ENCODE measurements around the gene MAP2K5. TPM values are rescaled to one million over a fixed set of nuclear protein-coding genes. Genes with fewer than 3 reads are reported as not detected.

Gene MAP2K5
- 10 to 100 TPM; 19.1 to 21.8 (median 21.1) TPM for polyA plus RNA-seq (ENCODE audit: insufficient read length in 4 of 4)

DNA sequence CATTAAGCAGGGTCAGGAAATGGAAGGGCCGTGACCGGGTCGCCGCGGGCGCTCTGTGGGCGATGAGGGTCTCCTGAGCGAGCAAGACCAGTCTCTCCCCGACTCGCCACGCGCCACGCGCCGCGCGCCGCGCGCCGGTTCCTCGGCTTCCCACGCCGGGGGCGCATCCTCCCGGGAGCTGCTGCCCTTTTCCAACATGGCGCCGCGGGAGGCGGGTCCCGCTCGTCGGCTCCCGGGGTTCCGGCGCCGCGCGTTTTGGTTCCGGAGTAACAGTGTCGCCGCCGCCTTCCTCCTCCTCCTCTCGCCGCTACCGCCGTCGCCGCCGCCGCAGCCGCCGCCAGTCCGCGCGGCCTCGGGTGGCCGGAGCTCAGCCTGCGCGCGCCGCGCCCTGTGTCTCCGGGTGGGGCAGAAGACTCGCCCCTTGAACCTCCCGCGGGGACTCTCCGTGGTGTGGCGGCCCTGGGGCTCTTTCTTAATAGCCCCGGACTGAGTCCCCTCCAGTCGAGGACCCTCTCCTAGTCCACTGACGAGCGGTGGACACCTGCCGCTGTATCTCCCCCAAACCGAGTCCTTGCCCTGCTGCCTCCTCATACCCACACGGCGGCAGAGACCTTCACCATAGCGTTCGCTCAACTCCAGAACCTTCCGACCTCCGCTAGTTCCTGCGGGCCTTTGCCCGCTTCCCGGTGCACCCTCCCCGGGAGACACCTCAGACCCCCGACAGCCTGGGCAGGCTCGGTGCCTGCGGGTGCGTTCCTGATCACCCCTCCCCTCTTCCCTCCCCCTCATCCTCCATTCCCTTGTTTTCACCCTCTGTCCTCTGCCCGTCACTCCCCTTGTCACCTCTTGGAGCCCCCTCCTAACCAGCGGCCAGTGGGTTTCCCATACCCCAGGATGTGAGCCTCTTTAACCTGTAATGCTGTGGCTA lies at the start of gene MAP2K5:
Gene MAP2K5, plus strand, starts transcription at position 284 of the 928 bp plus-strand sequence. Its CDS starts 633 bp downstream, at position 917.
- DNase-seq (ENCODE audit: low read depth in 4 of 4, low spot score in 3 of 4) = peak in 2 of 4 donors; percentile 50 to 61

DNA sequence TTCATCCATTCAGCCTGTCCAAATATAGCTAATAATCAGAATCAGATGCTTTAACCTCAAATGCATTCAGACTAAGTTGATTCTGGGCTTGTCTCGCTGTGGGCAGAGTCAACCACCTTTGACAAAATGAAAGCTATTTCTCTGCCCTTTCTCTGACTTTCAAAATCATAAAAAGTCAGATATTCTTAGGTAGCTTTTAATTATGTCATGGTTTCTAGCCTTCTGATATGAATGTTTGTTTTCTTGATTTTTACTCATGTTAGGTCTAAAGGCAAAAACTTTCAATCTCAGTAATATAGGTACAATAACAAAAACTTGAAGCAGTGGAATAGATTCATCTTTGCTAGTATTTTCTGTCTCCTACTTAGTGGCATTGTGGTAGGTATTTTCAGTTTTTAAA lies 46.9 kb upstream of the MAP2K5 start:
- no peak for DNase-seq (ENCODE audit: low read depth in 4 of 4, low spot score in 3 of 4)

DNA sequence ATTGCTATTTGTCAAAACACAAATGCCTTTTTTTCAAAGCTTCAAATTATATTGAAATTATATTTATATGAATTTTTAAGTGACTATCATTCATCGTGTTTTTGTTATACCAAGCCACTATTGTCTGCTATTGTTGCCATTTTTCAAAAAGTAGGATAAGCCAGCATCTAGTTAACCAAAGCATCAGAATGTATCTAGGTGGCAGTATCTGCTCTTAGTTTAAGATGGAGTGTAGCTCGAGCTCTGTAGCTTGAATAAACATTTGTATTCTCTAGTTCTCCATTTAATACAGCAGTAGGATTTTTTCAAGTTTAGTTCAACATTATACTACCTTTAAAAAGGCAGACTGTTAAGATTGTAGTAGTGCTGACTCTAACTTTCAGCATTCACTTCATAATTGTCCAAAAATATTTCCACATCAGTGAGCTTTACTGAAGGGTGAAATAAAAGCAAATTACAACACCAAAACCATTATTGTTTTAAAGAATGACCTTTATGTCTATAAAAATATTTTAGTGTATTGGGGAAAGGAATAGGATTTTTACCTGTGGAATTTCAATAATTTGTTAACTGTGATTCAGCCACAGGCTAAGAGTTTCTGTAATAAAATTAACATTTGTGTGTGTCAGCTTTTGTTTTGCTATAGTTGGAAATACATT lies 41.2 kb upstream of the MAP2K5 start:
- DNase-seq (ENCODE audit: low read depth in 4 of 4, low spot score in 3 of 4) = no peak

DNA sequence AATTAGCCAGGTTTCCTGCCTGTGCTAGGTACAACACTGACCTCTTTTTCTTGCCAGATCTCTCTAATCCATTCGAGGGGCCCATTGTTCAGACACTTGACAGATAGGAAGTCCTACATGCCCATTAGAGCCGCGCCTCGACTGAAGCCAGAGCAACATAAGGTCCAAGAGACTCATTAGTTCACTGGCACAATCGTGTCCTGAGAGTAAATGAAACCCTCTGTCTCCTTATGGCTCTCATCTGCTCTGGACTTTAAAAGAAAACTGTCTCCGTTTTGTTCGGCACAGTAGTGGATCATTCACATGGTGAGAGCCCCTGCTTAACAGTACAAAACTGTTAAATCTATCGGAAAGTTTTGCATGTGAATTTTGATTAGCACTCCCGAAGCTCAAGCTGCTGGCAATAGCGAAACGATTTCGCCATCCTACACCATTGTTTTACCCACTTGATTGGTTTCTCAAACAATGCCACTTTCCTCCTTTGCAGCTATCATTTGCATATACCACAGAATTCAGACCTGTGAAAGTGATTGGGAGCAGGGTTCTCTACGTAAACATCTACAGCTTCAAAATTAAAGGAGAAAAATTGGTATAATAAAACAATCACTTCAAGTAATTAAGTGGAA lies 40.6 kb upstream of the MAP2K5 start:
- DNase-seq (ENCODE audit: low read depth in 4 of 4, low spot score in 3 of 4) = no peak

DNA sequence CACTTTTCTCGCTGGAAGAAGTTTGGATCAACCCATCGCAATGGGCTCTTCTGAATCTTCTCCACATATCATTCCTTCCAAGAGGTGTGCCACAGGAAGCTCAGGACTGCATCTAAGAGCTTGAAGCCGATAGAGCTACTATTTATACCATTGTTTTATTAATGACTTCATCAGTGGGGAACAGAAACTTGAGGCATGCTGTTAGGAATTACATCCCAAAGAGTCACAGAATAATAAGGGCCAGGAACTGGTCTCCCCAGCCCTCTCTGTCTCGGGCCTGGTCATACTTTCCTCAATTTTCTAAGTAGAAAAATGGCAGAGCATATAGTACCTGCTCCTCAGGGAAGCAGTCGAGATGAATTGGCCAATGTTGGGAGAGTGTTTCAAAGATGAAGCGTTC lies 38.4 kb upstream of the MAP2K5 start:
- no peak for DNase-seq (ENCODE audit: low read depth in 4 of 4, low spot score in 3 of 4)

- no peak for DNase-seq (ENCODE audit: low read depth in 4 of 4, low spot score in 3 of 4)
These were observed 37.7 kb upstream of the MAP2K5 start for GRCh38 chr15:67504796-67505195.

DNA sequence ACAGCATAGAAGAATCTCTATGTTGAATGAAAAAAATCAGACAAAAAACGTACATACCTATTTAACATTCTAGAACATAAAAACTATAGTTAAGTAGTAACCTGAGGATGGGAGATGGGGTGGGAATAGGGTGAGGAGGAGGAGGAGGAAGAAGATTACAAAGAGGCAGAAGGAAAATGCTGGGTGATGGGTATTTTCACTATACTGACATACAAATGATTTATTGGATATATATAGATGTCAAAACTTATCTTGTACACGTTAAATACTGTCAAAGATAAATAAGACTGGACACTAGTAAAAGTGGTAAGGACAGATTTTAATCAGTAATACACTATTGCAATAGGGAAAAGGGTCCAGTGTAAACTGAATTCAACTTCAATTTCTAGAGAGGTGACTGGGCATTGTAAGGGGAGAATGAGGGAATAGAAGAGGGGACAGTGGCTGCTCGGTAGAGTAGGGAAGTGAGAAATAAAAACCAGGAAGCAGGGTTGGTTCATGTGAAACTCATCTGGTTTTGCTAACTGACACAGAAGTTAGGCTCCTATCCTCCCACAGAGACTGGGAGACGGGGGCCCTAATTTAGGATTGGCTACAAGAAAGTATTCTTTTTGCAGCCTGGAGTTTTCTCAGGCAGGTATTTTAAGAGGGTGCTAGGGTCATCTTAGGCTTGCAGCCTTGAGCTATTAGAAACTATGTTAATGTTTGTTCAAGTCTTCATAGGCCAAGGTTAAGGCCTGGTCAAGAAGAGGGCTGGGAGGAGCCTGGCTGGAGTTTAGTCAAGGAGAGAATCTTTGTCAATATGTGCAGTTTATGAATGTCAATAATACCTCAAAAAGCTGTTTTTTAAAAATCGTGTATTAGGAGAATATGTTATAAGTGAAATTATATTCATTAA lies 36.6 kb upstream of the MAP2K5 start:
- no peak for DNase-seq (ENCODE audit: low read depth in 4 of 4, low spot score in 3 of 4)

GRCh38 chr15:67506775-67507747 lies 35.4 kb upstream of the MAP2K5 start:
- DNase-seq (ENCODE audit: low read depth in 4 of 4, low spot score in 3 of 4) = no peak

GRCh38 chr15:67508407-67508806 lies 34.1 kb upstream of the MAP2K5 start:
- no peak for DNase-seq (ENCODE audit: low read depth in 4 of 4, low spot score in 3 of 4)

DNA sequence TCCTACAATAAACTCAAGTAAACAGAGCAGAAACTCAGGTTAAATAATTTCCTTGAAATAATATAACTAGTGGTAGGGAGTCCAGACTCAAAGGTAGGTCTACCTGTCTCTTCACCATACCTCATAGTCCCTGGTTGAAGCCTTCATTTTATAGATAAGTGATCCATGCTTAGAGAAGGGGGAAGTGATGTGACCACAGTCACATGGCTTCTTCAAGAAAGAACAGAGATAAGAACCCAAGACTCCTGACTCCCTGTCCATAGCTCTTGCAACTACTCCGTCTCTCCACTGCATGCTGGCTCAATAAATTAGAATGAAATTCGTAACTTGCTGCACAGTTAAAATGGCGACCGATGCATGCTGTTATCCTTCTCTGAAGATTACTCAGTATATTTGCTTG lies 32.6 kb upstream of the MAP2K5 start:
- DNase-seq (ENCODE audit: low read depth in 4 of 4, low spot score in 3 of 4) = no peak

DNA sequence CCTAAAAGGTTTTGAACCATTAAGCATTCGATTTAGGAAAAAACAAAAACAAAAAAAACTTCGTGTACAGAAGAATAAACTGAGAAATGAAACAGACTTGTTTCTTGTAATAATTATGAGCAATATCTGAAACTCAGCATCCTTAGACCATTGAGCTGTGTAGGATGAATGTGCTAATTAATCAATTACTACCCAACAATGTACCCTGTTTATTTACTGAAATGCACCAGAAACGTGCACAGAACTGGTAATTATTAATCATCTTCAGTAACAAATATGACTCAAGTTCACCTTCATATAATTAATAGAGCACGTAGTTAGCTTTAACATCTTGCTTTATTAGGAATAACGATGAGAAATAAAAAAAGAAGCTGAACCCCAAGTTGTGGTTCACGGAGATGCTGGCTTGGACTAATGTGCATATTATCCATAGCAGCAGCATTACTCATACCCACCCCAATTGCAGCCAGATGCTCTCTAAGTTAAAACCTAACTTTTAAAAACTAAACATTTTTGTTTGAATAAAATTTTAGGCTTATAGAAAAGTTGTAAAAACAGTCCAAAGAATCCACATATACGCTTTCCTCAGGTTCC lies 31.8 kb upstream of the MAP2K5 start:
- no peak for DNase-seq (ENCODE audit: low read depth in 4 of 4, low spot score in 3 of 4)

- DNase-seq (ENCODE audit: low read depth in 4 of 4, low spot score in 3 of 4) = no peak
These were observed 30.9 kb upstream of the MAP2K5 start for GRCh38 chr15:67511606-67512005.

- DNase-seq (ENCODE audit: low read depth in 4 of 4, low spot score in 3 of 4) = no peak
These were observed 30.4 kb upstream of the MAP2K5 start for GRCh38 chr15:67512140-67512539.

DNA sequence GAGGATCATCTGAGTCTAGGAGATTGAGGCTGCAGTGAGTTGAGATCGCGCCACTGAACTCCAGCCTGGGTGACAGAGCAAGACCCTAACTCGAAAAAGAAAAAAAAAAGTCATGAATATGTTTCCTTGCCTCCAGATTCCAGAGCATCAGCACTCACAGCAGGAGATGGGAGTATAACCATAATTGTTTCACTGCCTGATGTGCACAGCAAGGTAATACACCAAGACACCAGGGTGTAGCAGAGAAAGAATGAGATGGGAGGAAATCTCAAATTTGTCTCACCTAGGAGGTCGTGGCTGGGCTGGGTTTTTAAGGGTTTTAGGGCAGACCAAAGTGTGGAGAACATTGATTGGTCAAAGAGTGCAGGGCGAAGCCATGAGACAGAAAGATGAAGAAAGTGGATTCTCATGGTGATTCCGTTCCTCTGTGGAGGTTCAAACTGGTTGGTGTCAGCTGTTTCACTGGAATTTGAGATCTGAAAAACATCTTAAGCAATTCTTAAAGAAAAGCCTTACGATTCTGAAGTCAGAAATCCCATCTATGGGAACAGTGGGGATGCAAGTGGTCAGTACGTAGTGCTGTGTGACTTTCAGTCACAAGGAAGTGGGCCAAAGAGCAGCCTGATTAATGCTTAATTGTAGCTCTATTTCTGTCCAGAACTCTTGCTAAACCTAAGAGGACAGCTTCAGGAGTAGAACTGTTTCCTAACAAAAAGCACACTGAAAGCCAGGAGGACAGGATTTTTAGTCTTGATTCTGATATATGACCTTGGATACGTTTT lies 29.4 kb upstream of the MAP2K5 start:
- DNase-seq (ENCODE audit: low read depth in 4 of 4, low spot score in 3 of 4) = no peak

GRCh38 chr15:67515090-67515489 lies 27.4 kb upstream of the MAP2K5 start:
- no peak for DNase-seq (ENCODE audit: low read depth in 4 of 4, low spot score in 3 of 4)

GRCh38 chr15:67515557-67515956 lies 26.9 kb upstream of the MAP2K5 start:
- no peak for DNase-seq (ENCODE audit: low read depth in 4 of 4, low spot score in 3 of 4)

DNA sequence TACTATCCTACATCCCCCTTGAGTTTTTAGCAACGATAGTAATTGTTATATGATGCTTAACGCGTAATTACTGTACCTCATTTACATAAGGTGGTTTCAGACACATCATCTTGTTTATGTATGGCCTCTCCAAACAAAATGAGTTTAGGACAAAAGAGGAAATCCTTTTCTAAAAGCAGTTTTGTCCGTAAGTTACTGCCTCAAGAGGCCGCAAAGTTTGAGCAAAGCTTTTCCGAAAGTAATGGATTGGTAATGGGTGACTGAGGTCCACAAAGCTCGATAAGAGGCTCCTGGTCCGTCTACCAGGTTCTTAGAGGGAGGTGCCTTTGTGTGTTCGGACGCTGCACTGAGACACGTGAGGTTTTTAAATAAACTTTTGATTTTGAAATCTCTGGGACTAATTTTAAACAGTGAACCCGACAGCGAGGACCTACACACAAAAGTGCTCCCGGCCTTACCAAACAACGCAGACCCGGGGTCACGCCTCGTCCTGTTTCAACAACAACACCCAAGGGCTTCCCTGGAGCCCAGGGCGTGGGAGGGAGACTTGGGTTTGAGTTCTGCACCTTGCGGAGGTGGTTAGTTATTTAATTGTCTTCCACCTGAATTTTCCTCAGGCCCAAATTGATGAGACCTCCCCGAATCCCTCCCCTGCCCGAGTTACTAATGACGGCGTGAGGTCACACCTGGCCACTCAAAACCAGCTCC lies 22.0 kb upstream of the MAP2K5 start:
- DNase-seq (ENCODE audit: low read depth in 4 of 4, low spot score in 3 of 4) = no peak
